Tibial artery (tissue), 4 donors: ENCODE results near the gene SV2A.

Experiments
- DNase-seq, 2 donors: peaks; one replicate each; pipeline ENCODE4 v3.0.0-alpha.2; 2019
- H3K27ac ChIP-seq, 2 donors: fragments of 200-600 bp; sonication (generic) in 1 of 2; 1 replicate in 1 of 2; 2 replicates in 1 of 2; pipeline ENCODE4 v1.5.1; 2018 to 2019; ENCODE audit warnings: mild to moderate bottlenecking in 1 of 2
- H3K27me3 ChIP-seq, 2 donors: fragments of 200-600 bp; sonication (generic) in 1 of 2; one replicate each; pipeline versions ENCODE4 v1.5.1 to v1.6.0; 2016 to 2019
- H3K36me3 ChIP-seq, 3 donors: fragments of 200-600 bp; sonication (generic) in 2 of 3; one replicate each; pipeline ENCODE4 v1.5.1; 2016 to 2019; ENCODE audit warnings: mild to moderate bottlenecking in 2 of 3
- H3K4me1 ChIP-seq, 4 donors: fragments of 200-600 bp; sonication (generic) in 2 of 4; 1 replicate in 3 of 4; 2 replicates in 1 of 4; pipeline ENCODE4 v1.5.1; 2016 to 2019
- H3K4me3 ChIP-seq, 2 donors: fragments of 200-600 bp; sonication (generic) in 1 of 2; 1 replicate in 1 of 2; 2 replicates in 1 of 2; pipeline ENCODE4 v1.5.1; 2018 to 2019; ENCODE audit warnings: mild to moderate bottlenecking in 2 of 2
- H3K9me3 ChIP-seq, 3 donors: fragments of 200-600 bp; sonication (generic) in 1 of 3; one replicate each; pipeline ENCODE4 v1.5.1; 2016 to 2019
- intact Hi-C: fragments of 100-400 bp; cut with DNase I; formaldehyde crosslinking; loops from one replicate; pipeline ENCODE4 v1.15.0; 2023; ENCODE audit warnings: low total_unique reads
- TF ChIP-seq, protein P1 (sequence below), 2 experiments: fragments of 200-600 bp in 1 of 2; fragments of 450-650 bp in 1 of 2; IDR thresholded peaks; one replicate each; pipeline ENCODE4 v1.5.1; 2017 to 2019; ENCODE audit warnings: antibody characterized with exemption in 2 of 2, mild to moderate bottlenecking in 1 of 2, moderate library complexity in 1 of 2

The SV2A gene

DNA sequence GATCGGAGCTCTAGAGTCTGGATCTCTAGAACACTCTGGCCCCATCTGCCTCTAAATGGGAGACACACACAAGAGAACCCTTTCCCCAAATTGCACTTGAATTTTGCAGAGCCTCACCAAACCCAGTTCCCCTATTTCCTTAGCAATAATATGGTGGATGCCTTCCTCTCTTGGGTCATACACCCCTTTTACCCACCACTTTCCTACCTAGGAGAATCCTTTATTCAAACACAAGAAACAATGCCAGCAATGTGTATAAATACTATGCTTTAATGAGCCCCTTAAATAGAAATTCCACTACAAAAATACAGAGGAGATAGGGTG is 10.7 kb upstream of the SV2A start:
- Histone ChIP-seq H3K36me3 (peaks cover 42 to 75% (median 62%) of the 10 kb centered on the region in 3 donors), H3K9me3 (no peaks in the 10 kb centered on the region), H3K27me3 (no peaks in the 10 kb centered on the region), H3K27ac (peak overlapping the region; percentile 88 to 89), H3K4me3 (peak overlapping the region; percentile 84 to 88), H3K4me1 (peaks cover 0 to 40% (median 24%) of the 10 kb centered on the region in 4 donors)
- DNase-seq = no peak
- TF ChIP-seq, protein P1, sequence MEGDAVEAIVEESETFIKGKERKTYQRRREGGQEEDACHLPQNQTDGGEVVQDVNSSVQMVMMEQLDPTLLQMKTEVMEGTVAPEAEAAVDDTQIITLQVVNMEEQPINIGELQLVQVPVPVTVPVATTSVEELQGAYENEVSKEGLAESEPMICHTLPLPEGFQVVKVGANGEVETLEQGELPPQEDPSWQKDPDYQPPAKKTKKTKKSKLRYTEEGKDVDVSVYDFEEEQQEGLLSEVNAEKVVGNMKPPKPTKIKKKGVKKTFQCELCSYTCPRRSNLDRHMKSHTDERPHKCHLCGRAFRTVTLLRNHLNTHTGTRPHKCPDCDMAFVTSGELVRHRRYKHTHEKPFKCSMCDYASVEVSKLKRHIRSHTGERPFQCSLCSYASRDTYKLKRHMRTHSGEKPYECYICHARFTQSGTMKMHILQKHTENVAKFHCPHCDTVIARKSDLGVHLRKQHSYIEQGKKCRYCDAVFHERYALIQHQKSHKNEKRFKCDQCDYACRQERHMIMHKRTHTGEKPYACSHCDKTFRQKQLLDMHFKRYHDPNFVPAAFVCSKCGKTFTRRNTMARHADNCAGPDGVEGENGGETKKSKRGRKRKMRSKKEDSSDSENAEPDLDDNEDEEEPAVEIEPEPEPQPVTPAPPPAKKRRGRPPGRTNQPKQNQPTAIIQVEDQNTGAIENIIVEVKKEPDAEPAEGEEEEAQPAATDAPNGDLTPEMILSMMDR (IDR thresholded peaks at IDR 0.05) = no peak
- intact Hi-C loops = loop anchor here (5.0 kb wide), 1 partner anchor 36 kb away; no protein-coding TSS in a partner anchor

GRCh38 chr1:149927563-149928400 is 10.1 kb upstream of the SV2A start, which contains the start of gene SF3B4:
TSS of gene SF3B4 (minus strand) at chr1:149927803. CDS start at chr1:149927759, 44 bp downstream.
- DNase-seq = peak; percentile 94 to 97
- Histone ChIP-seq H3K4me1 (peaks cover 0 to 40% (median 24%) of the 10 kb centered on the region in 4 donors), H3K27me3 (no peaks in the 10 kb centered on the region), H3K9me3 (no peaks in the 10 kb centered on the region), H3K27ac (peak within 1 kb of the TSS; percentile 88 to 89), H3K4me3 (peak within 1 kb of the TSS; percentile 84 to 88), H3K36me3 (peaks cover 48 to 76% (median 68%) of the 10 kb centered on the region in 3 donors)
- intact Hi-C loops = loop anchor here (5.0 kb wide), 1 partner anchor 35 kb away; no protein-coding TSS in a partner anchor
- TF ChIP-seq, protein P1 (IDR thresholded peaks at IDR 0.05) = no peak

- intact Hi-C loops = loop anchor here (5.0 kb wide), 1 partner anchor 35 kb away; no protein-coding TSS in a partner anchor
- no peak for DNase-seq
- Histone ChIP-seq H3K27ac (peak overlapping the region; percentile 88 to 89), H3K9me3 (no peaks in the 10 kb centered on the region), H3K4me1 (peaks cover 0 to 40% (median 24%) of the 10 kb centered on the region in 4 donors), H3K36me3 (peaks cover 54 to 76% (median 68%) of the 10 kb centered on the region in 3 donors), H3K4me3 (peak overlapping the region; percentile 84 to 88), H3K27me3 (no peaks in the 10 kb centered on the region)
- TF ChIP-seq, protein P1 (IDR thresholded peaks at IDR 0.05) = no peak
These were observed 9.5 kb upstream of the SV2A start for GRCh38 chr1:149927056-149927562.

- DNase-seq = no peak
- intact Hi-C loops = loop anchor here (5.0 kb wide), 1 partner anchor 34 kb away; no protein-coding TSS in a partner anchor
- H3K4me3 ChIP-seq = peak overlapping the region in 1 of 2 donors; percentile 88
- TF ChIP-seq, protein P1 (IDR thresholded peaks at IDR 0.05) = no peak
- no peaks in the 10 kb centered on the region for H3K27me3 ChIP-seq
- peaks cover 54 to 71% (median 60%) of the 10 kb centered on the region in 3 donors for H3K36me3 ChIP-seq
- no peaks in the 10 kb centered on the region for H3K9me3 ChIP-seq
- H3K27ac ChIP-seq = no peak overlapping the region
- peaks cover 0 to 40% (median 24%) of the 10 kb centered on the region in 4 donors for H3K4me1 ChIP-seq
These were observed 8.7 kb upstream of the SV2A start for GRCh38 chr1:149926296-149926695.

DNA sequence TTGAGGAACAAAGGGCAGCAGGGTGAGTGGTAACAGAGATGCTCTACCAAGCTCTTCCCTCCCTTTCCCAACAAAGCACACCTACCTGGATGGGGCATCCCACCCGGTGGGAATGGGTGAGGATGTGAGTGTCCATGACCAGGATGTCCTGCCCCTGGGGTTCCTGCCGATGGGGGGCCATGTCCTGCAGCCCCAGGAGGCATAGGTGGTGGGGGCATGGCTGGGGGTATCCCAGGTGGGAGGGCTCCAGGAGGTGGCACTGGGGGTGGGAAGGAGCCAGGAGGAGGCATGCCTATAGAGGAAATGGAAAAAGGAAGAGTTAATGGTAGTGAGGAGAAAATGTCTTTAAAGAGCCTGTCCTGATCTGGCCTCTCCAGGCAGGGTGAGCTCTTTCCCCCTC is 8.1 kb upstream of the SV2A start:
- intact Hi-C loops = loop anchor here (5.0 kb wide), 1 partner anchor 33 kb away; no protein-coding TSS in a partner anchor
- no peaks in the 10 kb centered on the region for H3K9me3 ChIP-seq
- no peaks in the 10 kb centered on the region for H3K27me3 ChIP-seq
- DNase-seq = no peak
- H3K4me1 ChIP-seq = peaks cover 0 to 40% (median 24%) of the 10 kb centered on the region in 4 donors
- TF ChIP-seq, protein P1 (IDR thresholded peaks at IDR 0.05) = no peak
- peaks cover 53 to 66% (median 54%) of the 10 kb centered on the region in 3 donors for H3K36me3 ChIP-seq
- no peak overlapping the region for H3K27ac ChIP-seq
- no peak overlapping the region for H3K4me3 ChIP-seq
